Fibroblast of lung (primary cell): ENCODE results near the gene LRP5. TPM values are rescaled to one million over a fixed set of nuclear protein-coding genes. Genes with fewer than 3 reads are reported as not detected.

Source experiments
- DNase-seq, 2 donors: peaks; one replicate each; pipeline versions ENCODE4 v3.0.0 to v3.0.0-alpha.2; 2010; ENCODE audit warnings: low read depth in 2 of 2
- H2AFZ ChIP-seq: 2 replicates; pipeline ENCODE4 v1.5.1; 2012; ENCODE audit warnings: low read length, control low read depth, inconsistent platforms
- H3K27ac ChIP-seq: 2 replicates; pipeline ENCODE4 v1.5.1; 2011; ENCODE audit warnings: low read length, control low read depth; ENCODE audit not compliant: insufficient read depth
- H3K27me3 ChIP-seq: 2 replicates; pipeline ENCODE4 v1.5.1; 2011; ENCODE audit warnings: mild to moderate bottlenecking, low read length; ENCODE audit not compliant: control insufficient read depth, insufficient read depth
- H3K36me3 ChIP-seq: 2 replicates; pipeline ENCODE4 v1.5.1; 2011; ENCODE audit warnings: low read length; ENCODE audit not compliant: control insufficient read depth, insufficient read depth
- H3K4me1 ChIP-seq: 2 replicates; pipeline ENCODE4 v1.5.1; 2011; ENCODE audit warnings: low read length; ENCODE audit not compliant: control insufficient read depth, insufficient read depth; ENCODE audit errors: extremely low read depth
- H3K4me2 ChIP-seq: 2 replicates; pipeline ENCODE4 v1.5.1; 2011; ENCODE audit warnings: low read length, control low read depth; ENCODE audit not compliant: insufficient read depth; ENCODE audit errors: extremely low read depth
- H3K4me3 ChIP-seq, 4 experiments: fragments of 200-600 bp in 1 of 4; sonication (generic) in 1 of 4; replicated peaks in 1 of 4; 2 replicates each; pipeline ENCODE4 v1.5.1; 2011 to 2016; ENCODE audit warnings: low read length in 4 of 4, low read depth in 3 of 4, mild to moderate bottlenecking in 3 of 4, control low read depth in 2 of 4, inconsistent platforms in 1 of 4, mixed read lengths in 1 of 4; ENCODE audit not compliant: insufficient read depth in 1 of 4; ENCODE audit errors: control extremely low read depth in 1 of 4
- H3K79me2 ChIP-seq: 2 replicates; pipeline ENCODE4 v1.5.1; 2012; ENCODE audit warnings: mild to moderate bottlenecking, low read length, inconsistent platforms; ENCODE audit not compliant: control insufficient read depth, insufficient read depth
- H3K9ac ChIP-seq: 2 replicates; pipeline ENCODE4 v1.5.1; 2011; ENCODE audit warnings: mild to moderate bottlenecking, low read length, control low read depth; ENCODE audit not compliant: insufficient read depth
- H3K9me3 ChIP-seq: 2 replicates; pipeline ENCODE4 v1.5.1; 2012; ENCODE audit warnings: low read depth, low read length; ENCODE audit not compliant: control insufficient read depth, insufficient read depth
- H4K20me1 ChIP-seq: 2 replicates; pipeline ENCODE4 v1.5.1; 2011; ENCODE audit warnings: low read length; ENCODE audit not compliant: control insufficient read depth, insufficient read depth; ENCODE audit errors: extremely low read depth
- EZH2 ChIP-seq: IDR thresholded peaks from 2 replicates; pipeline ENCODE4 v1.5.1; 2012; ENCODE audit warnings: low read length, control low read depth, mild to moderate bottlenecking; ENCODE audit errors: missing control alignments
- polyA plus RNA-seq, 2 donors: library from polyadenylated mRNA; depleted of rRNA in 1 of 2; stranded (reverse) in 1 of 2; unstranded in 1 of 2; fragments of >200 nt; gene quantifications; 2 replicates each; pipeline ENCODE4 v1.2.1, GENCODE V29; 2011 to 2012; ENCODE audit warnings: missing spikeins in 1 of 2
- total RNA-seq: library from RNA; depleted of rRNA; stranded (reverse); fragments of >200 nt; gene quantifications from 2 replicates; pipeline ENCODE4 v1.2.1, GENCODE V29; 2014
- TF ChIP-seq, protein P1 (sequence below), 2 donors: IDR thresholded peaks in 1 of 2; conservative IDR thresholded peaks in 1 of 2; 1 replicate in 1 of 2; 2 replicates in 1 of 2; pipeline ENCODE4 v1.5.1; 2011 to 2012; ENCODE audit warnings: low read length in 2 of 2, control low read depth in 1 of 2, inconsistent platforms in 1 of 2, low read depth in 1 of 2, mild to moderate bottlenecking in 1 of 2

The LRP5 gene
- total and polyA plus RNA-seq, 2 donors (not counting 1 experiment from before 2014, with no cell fraction given) = 3.8 to 22.0 TPM

DNA sequence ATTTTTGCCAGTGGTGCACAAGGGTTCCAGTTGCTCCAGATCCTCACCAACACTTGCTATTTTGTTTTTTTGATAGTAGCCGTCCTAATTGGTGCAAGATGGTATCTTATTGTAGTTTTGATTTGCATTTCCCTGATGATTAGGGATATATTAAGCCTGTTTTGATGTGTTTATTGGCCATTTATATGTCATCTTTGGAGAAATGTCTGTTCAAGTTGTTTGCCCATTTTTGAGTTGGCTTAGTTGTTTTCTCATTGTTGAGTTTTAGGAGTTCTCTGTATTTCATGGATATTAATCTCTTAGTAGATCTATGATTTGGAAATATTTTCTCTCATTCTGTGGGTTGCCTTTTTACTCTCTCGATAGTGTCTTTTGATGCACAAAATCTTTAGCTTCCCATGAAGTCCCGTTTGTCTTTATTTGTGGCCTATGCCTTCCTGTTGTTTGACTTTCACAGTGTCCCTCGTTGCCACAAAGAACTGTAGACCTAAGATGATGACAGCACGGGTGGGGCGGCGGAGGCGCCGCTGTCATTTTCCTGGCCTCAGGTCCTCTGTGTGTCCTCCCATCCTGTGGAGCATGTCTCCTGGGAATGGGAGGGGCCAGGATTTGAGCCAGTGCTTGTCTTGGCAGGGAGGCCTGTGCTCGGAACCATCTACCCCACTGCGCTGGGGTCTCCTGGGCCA lies 33.5 kb downstream of the LRP5 start:
- Histone ChIP-seq H4K20me1 (no peaks in the 10 kb centered on the region), H3K4me3 (no peak overlapping the region), H2AFZ (no peak overlapping the region), H3K79me2 (no peaks in the 10 kb centered on the region), H3K4me1 (no peaks in the 10 kb centered on the region), H3K9ac (no peak overlapping the region), H3K36me3 (no peaks in the 10 kb centered on the region), H3K27ac (no peak overlapping the region), H3K27me3 (no peaks in the 10 kb centered on the region), H3K9me3 (no peaks in the 10 kb centered on the region), H3K4me2 (no peak overlapping the region)
- no peak for DNase-seq
- TF ChIP-seq EZH2 = no peak
- TF ChIP-seq, protein P1, sequence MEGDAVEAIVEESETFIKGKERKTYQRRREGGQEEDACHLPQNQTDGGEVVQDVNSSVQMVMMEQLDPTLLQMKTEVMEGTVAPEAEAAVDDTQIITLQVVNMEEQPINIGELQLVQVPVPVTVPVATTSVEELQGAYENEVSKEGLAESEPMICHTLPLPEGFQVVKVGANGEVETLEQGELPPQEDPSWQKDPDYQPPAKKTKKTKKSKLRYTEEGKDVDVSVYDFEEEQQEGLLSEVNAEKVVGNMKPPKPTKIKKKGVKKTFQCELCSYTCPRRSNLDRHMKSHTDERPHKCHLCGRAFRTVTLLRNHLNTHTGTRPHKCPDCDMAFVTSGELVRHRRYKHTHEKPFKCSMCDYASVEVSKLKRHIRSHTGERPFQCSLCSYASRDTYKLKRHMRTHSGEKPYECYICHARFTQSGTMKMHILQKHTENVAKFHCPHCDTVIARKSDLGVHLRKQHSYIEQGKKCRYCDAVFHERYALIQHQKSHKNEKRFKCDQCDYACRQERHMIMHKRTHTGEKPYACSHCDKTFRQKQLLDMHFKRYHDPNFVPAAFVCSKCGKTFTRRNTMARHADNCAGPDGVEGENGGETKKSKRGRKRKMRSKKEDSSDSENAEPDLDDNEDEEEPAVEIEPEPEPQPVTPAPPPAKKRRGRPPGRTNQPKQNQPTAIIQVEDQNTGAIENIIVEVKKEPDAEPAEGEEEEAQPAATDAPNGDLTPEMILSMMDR (conservative IDR thresholded peaks at IDR 0.05 in 1 of 2, IDR thresholded peaks at IDR 0.05 in 1 of 2; ENCODE audit: low read depth in 1 of 2, low read length in 2 of 2) = no peak

DNA sequence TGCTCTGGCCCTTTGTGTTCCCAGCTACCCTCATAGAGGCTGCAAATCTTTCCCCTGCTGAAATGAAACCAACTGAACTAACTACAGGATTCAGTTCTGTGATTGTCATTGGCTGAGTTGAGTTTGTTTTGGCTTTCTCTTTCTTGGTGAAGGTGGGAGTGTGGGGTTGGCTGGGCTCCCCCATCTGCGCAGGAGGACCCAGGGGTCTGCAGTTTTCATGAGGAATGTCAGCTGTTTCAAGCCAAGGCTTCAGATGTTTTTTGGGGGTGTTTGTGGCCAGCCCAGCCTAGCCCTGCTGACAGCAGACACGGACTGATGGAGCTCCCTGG lies 34.0 kb downstream of the LRP5 start:
- DNase-seq = no peak
- H3K9ac ChIP-seq = no peak overlapping the region
- H3K79me2 ChIP-seq = no peaks in the 10 kb centered on the region
- no peaks in the 10 kb centered on the region for H3K27me3 ChIP-seq
- H3K4me2 ChIP-seq = no peak overlapping the region
- no peak overlapping the region for H2AFZ ChIP-seq
- H3K27ac ChIP-seq = no peak overlapping the region
- no peaks in the 10 kb centered on the region for H3K9me3 ChIP-seq
- H3K36me3 ChIP-seq = no peaks in the 10 kb centered on the region
- H3K4me1 ChIP-seq = no peaks in the 10 kb centered on the region
- TF ChIP-seq, protein P1 (conservative IDR thresholded peaks at IDR 0.05 in 1 of 2, IDR thresholded peaks at IDR 0.05 in 1 of 2; ENCODE audit: low read depth in 1 of 2, low read length in 2 of 2) = no peak
- TF ChIP-seq EZH2 = no peak
- no peaks in the 10 kb centered on the region for H4K20me1 ChIP-seq
- no peak overlapping the region for H3K4me3 ChIP-seq

DNA sequence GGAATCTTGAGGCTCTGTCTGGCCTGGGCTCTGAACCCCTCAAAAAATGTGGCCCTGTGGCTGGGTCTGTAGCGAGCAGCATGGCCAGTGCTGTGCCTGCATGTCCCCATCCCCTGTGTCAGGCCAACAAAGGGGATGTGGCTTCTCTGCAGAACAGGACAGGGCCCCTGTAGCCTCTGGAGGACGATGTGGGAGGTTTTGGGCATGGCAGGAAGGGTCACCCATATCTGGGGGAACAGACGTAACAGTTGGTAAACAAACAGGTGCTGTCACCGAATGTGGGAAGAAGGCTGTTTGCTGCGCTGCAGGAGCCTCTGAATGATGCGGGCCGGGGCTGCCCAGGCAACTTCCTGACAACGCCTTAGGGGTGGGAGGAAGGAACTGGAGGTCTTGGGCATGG lies 35.0 kb downstream of the LRP5 start:
- H3K27me3 ChIP-seq = no peaks in the 10 kb centered on the region
- no peak for DNase-seq
- no peak overlapping the region for H3K4me3 ChIP-seq
- H3K9ac ChIP-seq = no peak overlapping the region
- H2AFZ ChIP-seq = no peak overlapping the region
- no peaks in the 10 kb centered on the region for H3K9me3 ChIP-seq
- H3K79me2 ChIP-seq = no peaks in the 10 kb centered on the region
- no peak for TF ChIP-seq EZH2
- TF ChIP-seq, protein P1 (conservative IDR thresholded peaks at IDR 0.05 in 1 of 2, IDR thresholded peaks at IDR 0.05 in 1 of 2; ENCODE audit: low read depth in 1 of 2, low read length in 2 of 2) = no peak
- no peaks in the 10 kb centered on the region for H3K36me3 ChIP-seq
- H3K4me1 ChIP-seq = no peaks in the 10 kb centered on the region
- no peak overlapping the region for H3K27ac ChIP-seq
- H3K4me2 ChIP-seq = no peak overlapping the region
- H4K20me1 ChIP-seq = no peaks in the 10 kb centered on the region
